GM15510 (cell line): Measurements from ENCODE around the gene EDARADD.

Source experiments
- POLR2A ChIP-seq: IDR thresholded peaks from 3 replicates; pipeline ENCODE4 v1.6.1; 2011; ENCODE audit warnings: borderline replicate concordance; ENCODE audit not compliant: insufficient read length; ENCODE audit errors: extremely low read depth

Gene EDARADD

GRCh38 chr1:236416165-236416564 lies 22.1 kb downstream of the EDARADD start:
- TF ChIP-seq POLR2A, result no peak

GRCh38 chr1:236417336-236417735 lies 23.2 kb downstream of the EDARADD start:
- TF ChIP-seq POLR2A, result no peak

GRCh38 chr1:236419502-236419901 lies 25.4 kb downstream of the EDARADD start:
- no peak for TF ChIP-seq POLR2A

- no peak for TF ChIP-seq POLR2A
Measured at GRCh38 chr1:236421022-236421421, 26.9 kb downstream of the EDARADD start.

- no peak for TF ChIP-seq POLR2A
Measured at GRCh38 chr1:236421850-236422516, 27.9 kb downstream of the EDARADD start.

- no peak for TF ChIP-seq POLR2A
Measured at GRCh38 chr1:236422517-236422876, 28.4 kb downstream of the EDARADD start.

GRCh38 chr1:236425031-236425663 lies 31.1 kb downstream of the EDARADD start:
- no peak for TF ChIP-seq POLR2A

- TF ChIP-seq POLR2A, result no peak
Measured at GRCh38 chr1:236426215-236426614, 32.1 kb downstream of the EDARADD start.

- TF ChIP-seq POLR2A, result no peak
Measured at GRCh38 chr1:236429715-236430274, 35.7 kb downstream of the EDARADD start.

- TF ChIP-seq POLR2A, result no peak
Measured at GRCh38 chr1:236433819-236434315, 39.8 kb downstream of the EDARADD start.

- TF ChIP-seq POLR2A, result no peak
Measured at GRCh38 chr1:236438614-236439013, 44.5 kb downstream of the EDARADD start.

- TF ChIP-seq POLR2A, result no peak
Measured at GRCh38 chr1:236440373-236440772, 46.3 kb downstream of the EDARADD start.

- no peak for TF ChIP-seq POLR2A
Measured at GRCh38 chr1:236450779-236451178, 56.7 kb downstream of the EDARADD start.

GRCh38 chr1:236451796-236452373 lies 57.8 kb downstream of the EDARADD start:
- TF ChIP-seq POLR2A, result no peak

- TF ChIP-seq POLR2A, result no peak
Measured at GRCh38 chr1:236455243-236455642, 61.2 kb downstream of the EDARADD start.

GRCh38 chr1:236457775-236458174 lies 63.7 kb downstream of the EDARADD start:
- no peak for TF ChIP-seq POLR2A

- no peak for TF ChIP-seq POLR2A
Measured at GRCh38 chr1:236458996-236459395, 64.9 kb downstream of the EDARADD start.

GRCh38 chr1:236460103-236460502 lies 66.0 kb downstream of the EDARADD start:
- TF ChIP-seq POLR2A, result no peak
